Urinary bladder (tissue), 4 donors: ENCODE data around the gene RARB. TPM values are rescaled to one million over a fixed set of nuclear protein-coding genes. Genes with fewer than 3 reads are reported as not detected.

Experiments
- DNase-seq: peaks from one replicate; pipeline ENCODE4 v3.0.0-alpha.2; 2015; ENCODE audit errors: extremely low spot score
- H3K27ac ChIP-seq: one replicate; pipeline ENCODE4 v1.5.1; 2013; ENCODE audit warnings: low read depth, mild to moderate bottlenecking, moderate library complexity
- H3K36me3 ChIP-seq: one replicate; pipeline ENCODE4 v1.6.1; 2013; ENCODE audit warnings: mild to moderate bottlenecking, moderate library complexity; ENCODE audit not compliant: insufficient read depth
- H3K4me1 ChIP-seq: one replicate; pipeline ENCODE4 v1.6.1; 2013; ENCODE audit warnings: mild to moderate bottlenecking, moderate library complexity; ENCODE audit not compliant: insufficient read depth
- H3K4me3 ChIP-seq: one replicate; pipeline ENCODE4 v1.5.1; 2013; ENCODE audit warnings: low read depth, low read length
- WGBS: extraction: QIAGEN DNeasy Blood & Tissue Kit; methylation state at CpG from one replicate; pipeline ENCODE4 v1.1.7; 2013; 5-methylcytosine and 5-hydroxymethylcytosine counted together
- polyA plus RNA-seq: library from polyadenylated mRNA; stranded (reverse); fragments of 200-250 nt; gene quantifications from one replicate; pipeline ENCODE4 v1.2.3, GENCODE V29; 2013
- total RNA-seq: library from RNA; depleted of rRNA; stranded (reverse); fragments of >200 nt; gene quantifications from one replicate; pipeline ENCODE4 v1.2.3, GENCODE V29; 2014
- donor health status: healthy with polysubstance abuse.
- donor health status: healthy.

RARB gene
- total and polyA plus RNA-seq, 2 donors = 12.3 to 70.7 TPM

GRCh38 chr3:25428789-25429335 is 799 bp downstream of the RARB start:
- WGBS = 5% methylated on average over 6 of the region's 6 CpGs
- H3K36me3 ChIP-seq = no peaks in the 10 kb centered on the region
- no peak for DNase-seq
- no peaks in the 10 kb centered on the region for H3K4me1 ChIP-seq
- H3K4me3 ChIP-seq = peak overlapping the region; percentile 51
- H3K27ac ChIP-seq = peak overlapping the region; percentile 59

- Histone ChIP-seq H3K4me1 (no peaks in the 10 kb centered on the region), H3K27ac (peak overlapping the region; percentile 64), H3K4me3 (peak overlapping the region; percentile 51), H3K36me3 (no peaks in the 10 kb centered on the region)
- 23% methylated on average over 12 of the region's 12 CpGs for WGBS
- DNase-seq = no peak
Measured at GRCh38 chr3:25429361-25430286, 1.6 kb downstream of the RARB start.

GRCh38 chr3:25430287-25430934 is 2.3 kb downstream of the RARB start:
- H3K4me1 ChIP-seq = no peaks in the 10 kb centered on the region
- peak overlapping the region; percentile 51 for H3K4me3 ChIP-seq
- 8% methylated on average over 5 of the region's 5 CpGs for WGBS
- peak overlapping the region; percentile 23 for H3K27ac ChIP-seq
- no peak for DNase-seq
- no peaks in the 10 kb centered on the region for H3K36me3 ChIP-seq

GRCh38 chr3:25430935-25431770 is 3.1 kb downstream of the RARB start:
- no peak for DNase-seq
- 31% methylated on average over 6 of the region's 6 CpGs for WGBS

GRCh38 chr3:25432176-25432720 is 4.2 kb downstream of the RARB start:
- no peaks in the 10 kb centered on the region for H3K4me1 ChIP-seq
- no peak for DNase-seq
- 59% methylated on average over 4 of the region's 4 CpGs for WGBS
- no peak overlapping the region for H3K27ac ChIP-seq
- H3K36me3 ChIP-seq = no peaks in the 10 kb centered on the region
- no peak overlapping the region for H3K4me3 ChIP-seq

More at GRCh38 chr3:25430935-25431770, 3.1 kb downstream of the RARB start:
- Histone ChIP-seq H3K4me1 (no peaks in the 10 kb centered on the region), H3K4me3 (no peak overlapping the region), H3K27ac (peak overlapping the region; percentile 23), H3K36me3 (no peaks in the 10 kb centered on the region)

- 67% methylated on average over 2 of the region's 2 CpGs for WGBS
- no peak overlapping the region for H3K27ac ChIP-seq
- no peaks in the 10 kb centered on the region for H3K4me1 ChIP-seq
- no peak for DNase-seq
- H3K36me3 ChIP-seq = no peaks in the 10 kb centered on the region
- no peak overlapping the region for H3K4me3 ChIP-seq
Measured at GRCh38 chr3:25433106-25433505, 5.0 kb downstream of the RARB start.

- WGBS = 43% methylated on average over 5 of the region's 5 CpGs
- Histone ChIP-seq H3K27ac (no peak overlapping the region), H3K4me3 (no peak overlapping the region), H3K4me1 (no peaks in the 10 kb centered on the region), H3K36me3 (no peaks in the 10 kb centered on the region)
- DNase-seq = no peak
Measured at GRCh38 chr3:25433868-25434267, 5.8 kb downstream of the RARB start.

GRCh38 chr3:25437953-25438352 is 9.9 kb downstream of the RARB start:
- 86% methylated on average over 6 of the region's 6 CpGs for WGBS
- Histone ChIP-seq H3K27ac (no peak overlapping the region), H3K4me3 (no peak overlapping the region), H3K36me3 (no peaks in the 10 kb centered on the region), H3K4me1 (no peaks in the 10 kb centered on the region)
- DNase-seq = no peak

GRCh38 chr3:25438791-25439555 is 10.9 kb downstream of the RARB start:
- Histone ChIP-seq H3K27ac (no peak overlapping the region), H3K36me3 (no peaks in the 10 kb centered on the region), H3K4me1 (no peaks in the 10 kb centered on the region), H3K4me3 (no peak overlapping the region)
- no peak for DNase-seq
- 63% methylated on average over 6 of the region's 6 CpGs for WGBS

- H3K27ac ChIP-seq = no peak overlapping the region
- no peaks in the 10 kb centered on the region for H3K36me3 ChIP-seq
- 96% methylated on average over 17 of the region's 17 CpGs for WGBS
- no peaks in the 10 kb centered on the region for H3K4me1 ChIP-seq
- H3K4me3 ChIP-seq = no peak overlapping the region
- DNase-seq = no peak
Measured at GRCh38 chr3:25441234-25441856, 13.3 kb downstream of the RARB start.

- H3K4me1 ChIP-seq = no peaks in the 10 kb centered on the region
- DNase-seq = no peak
- H3K36me3 ChIP-seq = no peaks in the 10 kb centered on the region
- no peak overlapping the region for H3K4me3 ChIP-seq
- H3K27ac ChIP-seq = no peak overlapping the region
- 87% methylated on average over 3 of the region's 3 CpGs for WGBS
Measured at GRCh38 chr3:25442486-25442885, 14.4 kb downstream of the RARB start.

- Histone ChIP-seq H3K36me3 (no peaks in the 10 kb centered on the region), H3K4me3 (no peak overlapping the region), H3K4me1 (no peaks in the 10 kb centered on the region), H3K27ac (no peak overlapping the region)
- no peak for DNase-seq
- WGBS = 41% methylated on average over 2 of the region's 2 CpGs
Measured at GRCh38 chr3:25444273-25444672, 16.2 kb downstream of the RARB start.
